MM.1S (cell line): ENCODE results near the gene CASR.

Experiments used
- DNase-seq: peaks from one replicate; pipeline ENCODE4 v3.0.0-alpha.2; 2015
- H2AFZ ChIP-seq: fragments of 300-600 bp; sonication (generic); 2 replicates; pipeline ENCODE4 v1.6.0; 2016; ENCODE audit warnings: antibody characterized with exemption, low read length
- H3F3A ChIP-seq: fragments of 300-600 bp; sonication (generic); 2 replicates; pipeline ENCODE4 v1.6.1; 2016; ENCODE audit warnings: mild to moderate bottlenecking, antibody characterized with exemption, low read length, moderate library complexity, mixed read lengths; ENCODE audit not compliant: insufficient read depth
- H3K27ac ChIP-seq: fragments of 300-600 bp; sonication (generic); 2 replicates; pipeline ENCODE4 v1.5.1; 2016; ENCODE audit warnings: mild to moderate bottlenecking, low read length
- H3K27me3 ChIP-seq: fragments of 300-600 bp; sonication (generic); replicated peaks from 2 replicates; pipeline ENCODE4 v1.6.0; 2016; ENCODE audit warnings: low read length; ENCODE audit not compliant: insufficient read depth
- H3K36me3 ChIP-seq: fragments of 300-600 bp; sonication (generic); replicated peaks from 2 replicates; pipeline ENCODE4 v1.6.1; 2016; ENCODE audit warnings: mild to moderate bottlenecking, low read length, mixed read lengths; ENCODE audit not compliant: insufficient read depth
- H3K4me1 ChIP-seq: fragments of 300-600 bp; sonication (generic); 2 replicates; pipeline ENCODE4 v1.6.1; 2016; ENCODE audit warnings: low read length, mixed read lengths
- H3K4me2 ChIP-seq: fragments of 300-600 bp; sonication (generic); 2 replicates; pipeline ENCODE4 v1.6.0; 2016; ENCODE audit warnings: low read depth, low read length
- H3K4me3 ChIP-seq: fragments of 300-600 bp; sonication (generic); 2 replicates; pipeline ENCODE4 v1.5.1; 2016; ENCODE audit warnings: low read length, mixed read lengths
- H3K79me2 ChIP-seq: fragments of 300-600 bp; sonication (generic); 2 replicates; pipeline ENCODE4 v1.6.1; 2016; ENCODE audit warnings: mixed run types, low read length, mixed read lengths
- H3K9ac ChIP-seq: fragments of 300-600 bp; sonication (generic); 2 replicates; pipeline ENCODE4 v1.6.1; 2016; ENCODE audit warnings: low read length, mixed read lengths
- H3K9me2 ChIP-seq: fragments of 300-600 bp; sonication (generic); replicated peaks from 2 replicates; pipeline ENCODE4 v1.6.1; 2016; ENCODE audit warnings: mild to moderate bottlenecking, low read length, mixed read lengths; ENCODE audit not compliant: insufficient read depth
- H3K9me3 ChIP-seq: fragments of 300-600 bp; sonication (generic); replicated peaks from 2 replicates; pipeline ENCODE4 v1.6.1; 2016; ENCODE audit warnings: mild to moderate bottlenecking, low read length, mixed read lengths; ENCODE audit not compliant: insufficient read depth
- H4K20me1 ChIP-seq: fragments of 300-600 bp; sonication (generic); 2 replicates; pipeline ENCODE4 v1.6.1; 2016; ENCODE audit warnings: mild to moderate bottlenecking, low read length, moderate library complexity, mixed read lengths; ENCODE audit not compliant: insufficient read depth
- CTCF ChIP-seq: fragments of 300-600 bp; sonication (generic); IDR thresholded peaks from 2 replicates; pipeline ENCODE4 v1.5.1; 2016; ENCODE audit warnings: antibody characterized with exemption, low read length, mixed read lengths
- EZH2 ChIP-seq: fragments of 300-600 bp; sonication (generic); optimal IDR thresholded peaks from 2 replicates; pipeline ENCODE3; 2017; ENCODE audit warnings: low read depth, mild to moderate bottlenecking, antibody characterized with exemption, low read length, mixed read lengths
- EZH2phosphoT487 ChIP-seq: fragments of 300-600 bp; sonication (generic); IDR thresholded peaks from 2 replicates; pipeline ENCODE4 v1.6.1; 2018; ENCODE audit warnings: antibody characterized with exemption, low read length

The CASR gene

DNA sequence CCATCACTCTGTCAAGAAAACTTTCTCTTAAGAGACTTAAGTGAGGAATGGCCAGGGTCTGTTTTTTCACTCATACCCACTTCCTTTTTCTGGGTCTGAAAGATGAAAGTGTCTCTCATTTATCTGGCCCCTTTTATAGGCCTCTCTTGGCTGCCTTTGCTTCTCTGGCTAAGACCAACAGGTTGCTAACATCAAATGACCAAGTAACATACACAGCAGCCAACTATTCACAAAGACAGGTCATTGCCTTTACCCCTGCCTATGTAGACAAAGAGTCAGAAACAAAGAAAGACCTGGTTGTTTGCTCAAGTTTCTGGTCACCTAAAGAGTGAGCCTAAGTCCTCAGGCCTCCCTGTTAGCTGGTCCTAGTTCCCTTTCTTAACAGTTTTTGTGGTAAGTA is 117.6 kb downstream of the CASR start:
- H3K4me1 ChIP-seq: no peaks in the 10 kb centered on the region
- no peaks in the 10 kb centered on the region for H3K9me2 ChIP-seq
- H3K4me2 ChIP-seq: no peak overlapping the region
- no peaks in the 10 kb centered on the region for H3K27me3 ChIP-seq
- H3K9ac ChIP-seq: no peak overlapping the region
- no peaks in the 10 kb centered on the region for H3K36me3 ChIP-seq
- H4K20me1 ChIP-seq: no peaks in the 10 kb centered on the region
- no peak overlapping the region for H2AFZ ChIP-seq
- H3K27ac ChIP-seq: no peak overlapping the region
- DNase-seq: no peak
- no peak for TF ChIP-seq EZH2phosphoT487
- TF ChIP-seq CTCF: no peak
- TF ChIP-seq EZH2: no peak
- no peaks in the 10 kb centered on the region for H3K79me2 ChIP-seq
- H3K4me3 ChIP-seq: no peak overlapping the region
- H3F3A ChIP-seq: 0 out of 2 replicates have a peak, but pooled peaks cover 4% of the 10 kb centered on the region
- no peaks in the 10 kb centered on the region for H3K9me3 ChIP-seq

- no peak overlapping the region for H2AFZ ChIP-seq
- no peak overlapping the region for H3K4me3 ChIP-seq
- no peaks in the 10 kb centered on the region for H3K9me2 ChIP-seq
- no peak overlapping the region for H3K9ac ChIP-seq
- no peak overlapping the region for H3K27ac ChIP-seq
- H3K36me3 ChIP-seq: no peaks in the 10 kb centered on the region
- DNase-seq: no peak
- no peaks in the 10 kb centered on the region for H3K4me1 ChIP-seq
- no peaks in the 10 kb centered on the region for H3K79me2 ChIP-seq
- no peaks in the 10 kb centered on the region for H3K9me3 ChIP-seq
- no peak overlapping the region for H3K4me2 ChIP-seq
- H3K27me3 ChIP-seq: no peaks in the 10 kb centered on the region
- 0 out of 2 replicates have a peak, but pooled peaks cover 4% of the 10 kb centered on the region for H3F3A ChIP-seq
- TF ChIP-seq EZH2 (no peak), CTCF (peak; percentile 4; the same call in 1 of the 2 replicates)
- no peaks in the 10 kb centered on the region for H4K20me1 ChIP-seq
These were observed 122.6 kb downstream of the CASR start for GRCh38 chr3:122305818-122306621.

DNA sequence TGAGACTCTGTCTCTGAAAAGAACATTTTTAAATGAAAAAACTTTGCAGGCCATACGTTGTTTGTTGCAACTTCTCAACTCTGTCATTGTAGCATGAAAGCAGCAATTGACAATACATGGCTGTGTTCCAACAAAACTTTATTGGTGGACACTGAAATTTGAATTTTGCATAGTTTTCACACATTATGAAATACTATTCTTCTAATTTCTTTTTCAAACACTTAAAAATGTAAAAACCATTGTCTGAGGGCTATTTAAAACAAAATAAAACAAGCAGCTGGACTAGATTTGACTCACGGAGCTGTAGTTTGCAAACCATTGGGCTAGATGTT is 123.1 kb downstream of the CASR start:
- Histone ChIP-seq H3K4me3 (no peak overlapping the region), H3K9me2 (no peaks in the 10 kb centered on the region), H4K20me1 (no peaks in the 10 kb centered on the region), H3K4me1 (no peaks in the 10 kb centered on the region), H3K36me3 (no peaks in the 10 kb centered on the region), H3K4me2 (no peak overlapping the region), H3K79me2 (no peaks in the 10 kb centered on the region), H2AFZ (no peak overlapping the region), H3K9ac (no peak overlapping the region), H3F3A (0 out of 2 replicates have a peak, but pooled peaks cover 4% of the 10 kb centered on the region), H3K9me3 (no peaks in the 10 kb centered on the region), H3K27me3 (no peaks in the 10 kb centered on the region), H3K27ac (no peak overlapping the region)
- TF ChIP-seq EZH2phosphoT487 (no peak), CTCF (no peak)
- no peak for DNase-seq
